Thyroid gland (tissue), 4 donors: ENCODE data around the gene SUCNR1. TPM values are rescaled to one million over a fixed set of nuclear protein-coding genes. Genes with fewer than 3 reads are reported as not detected.

Experiments
- DNase-seq, 2 donors: peaks; one replicate each; pipeline ENCODE4 v3.0.0-alpha.2; 2019
- H3K27ac ChIP-seq, 3 donors: fragments of 200-600 bp; sonication (generic); 1 replicate in 2 of 3; 2 replicates in 1 of 3; pipeline ENCODE4 v1.5.1; 2016 to 2019; ENCODE audit warnings: mild to moderate bottlenecking in 1 of 3, moderate library complexity in 1 of 3
- H3K27me3 ChIP-seq: fragments of 200-600 bp; sonication (generic); one replicate; pipeline ENCODE4 v1.5.1; 2019
- H3K36me3 ChIP-seq, 2 donors: fragments of 200-600 bp; sonication (generic); one replicate each; pipeline ENCODE4 v1.5.1; 2016 to 2019
- H3K4me1 ChIP-seq, 2 donors: fragments of 200-600 bp; sonication (generic); one replicate each; pipeline ENCODE4 v1.5.1; 2017 to 2019
- H3K4me3 ChIP-seq, 3 donors: fragments of 200-600 bp; sonication (generic); replicated peaks in 1 of 3; 1 replicate in 2 of 3; 2 replicates in 1 of 3; pipeline ENCODE4 v1.5.1; 2016; ENCODE audit warnings: mild to moderate bottlenecking in 1 of 3
- H3K9me3 ChIP-seq: fragments of 200-600 bp; sonication (generic); one replicate; pipeline ENCODE4 v1.5.1; 2017
- CTCF ChIP-seq, 6 experiments: fragments of 200-600 bp in 3 of 6; fragments of 450-650 bp in 3 of 6; sonication (generic) in 3 of 6; IDR thresholded peaks; one replicate each; pipeline ENCODE4 v1.5.1; 2016 to 2019; ENCODE audit warnings: antibody characterized with exemption in 6 of 6, mild to moderate bottlenecking in 2 of 6, inconsistent platforms in 1 of 6, moderate library complexity in 1 of 6
- POLR2A ChIP-seq, 2 donors: fragments of 450-650 bp; IDR thresholded peaks; one replicate each; pipeline ENCODE4 v1.6.1; 2017; ENCODE audit warnings: antibody characterized with exemption in 2 of 2, mild to moderate bottlenecking in 2 of 2, moderate library complexity in 1 of 2
- WGBS, 2 donors: methylation state at CpG; one replicate each; pipeline ENCODE4 v1.1.5; 2017; 5-methylcytosine and 5-hydroxymethylcytosine counted together
- intact Hi-C: fragments of 100-400 bp; cut with DNase I; formaldehyde crosslinking; loops from one replicate; pipeline ENCODE4 v1.15.1; 2023
- total RNA-seq, 4 donors: library from RNA; depleted of rRNA; stranded (reverse); fragments of >200 nt; gene quantifications; one replicate each; pipeline ENCODE4 v1.2.3, GENCODE V29; 2016

Gene SUCNR1
- total RNA-seq, 4 donors from 2014 or later = 9.0 to 12.4 (median 10.4) TPM

- H3K27me3 ChIP-seq = no peaks in the 10 kb centered on the region
- H3K4me1 ChIP-seq = no peaks in the 10 kb centered on the region
- H3K9me3 ChIP-seq = no peaks in the 10 kb centered on the region
- no peaks in the 10 kb centered on the region for H3K36me3 ChIP-seq
- TF ChIP-seq CTCF (IDR thresholded peaks at IDR 0.05) = no peak
- TF ChIP-seq POLR2A (IDR thresholded peaks at IDR 0.05) = no peak
- H3K4me3 ChIP-seq = no peak overlapping the region
- H3K27ac ChIP-seq = no peak overlapping the region
- intact Hi-C loops = no loop called here
- DNase-seq = no peak
- 47 to 68% methylated on average over 1 of the region's 1 CpG for WGBS, 2 donors
Measured at GRCh38 chr3:151912028-151912427, 38.6 kb downstream of the SUCNR1 start.

- no peak for DNase-seq
- intact Hi-C loops = no loop called here
- TF ChIP-seq CTCF (IDR thresholded peaks at IDR 0.05) (no peak), POLR2A (IDR thresholded peaks at IDR 0.05) (no peak)
- no peaks in the 10 kb centered on the region for H3K36me3 ChIP-seq
- no peak overlapping the region for H3K4me3 ChIP-seq
- no peaks in the 10 kb centered on the region for H3K4me1 ChIP-seq
- no peak overlapping the region for H3K27ac ChIP-seq
- no peaks in the 10 kb centered on the region for H3K27me3 ChIP-seq
- no peaks in the 10 kb centered on the region for H3K9me3 ChIP-seq
Measured at GRCh38 chr3:151916781-151917180, 43.3 kb downstream of the SUCNR1 start.

- Histone ChIP-seq H3K27ac (no peak overlapping the region), H3K4me3 (no peak overlapping the region), H3K4me1 (no peaks in the 10 kb centered on the region), H3K9me3 (no peaks in the 10 kb centered on the region), H3K36me3 (no peaks in the 10 kb centered on the region), H3K27me3 (no peaks in the 10 kb centered on the region)
- TF ChIP-seq CTCF (IDR thresholded peaks at IDR 0.05) (peak in 4 of 6 experiments; percentile 6 to 44 (median 40)), POLR2A (IDR thresholded peaks at IDR 0.05) (no peak)
- intact Hi-C loops = no loop called here
- no peak for DNase-seq
- 60% methylated on average over 5 of the region's 5 CpGs for WGBS, 2 donors
Measured at GRCh38 chr3:151918253-151919029, 45.0 kb downstream of the SUCNR1 start.

GRCh38 chr3:151919030-151919328 is 45.5 kb downstream of the SUCNR1 start:
- no peak overlapping the region for H3K27ac ChIP-seq
- intact Hi-C loops = no loop called here

GRCh38 chr3:151919446-151919845 is 46.0 kb downstream of the SUCNR1 start:
- WGBS, 2 donors = 82 to 83% methylated on average over 3 of the region's 3 CpGs
- H3K9me3 ChIP-seq = no peaks in the 10 kb centered on the region
- no peak overlapping the region for H3K4me3 ChIP-seq
- H3K36me3 ChIP-seq = no peaks in the 10 kb centered on the region
- H3K27ac ChIP-seq = no peak overlapping the region
- TF ChIP-seq CTCF (IDR thresholded peaks at IDR 0.05) = no peak
- no peak for TF ChIP-seq POLR2A (IDR thresholded peaks at IDR 0.05)
- no peak for DNase-seq
- H3K4me1 ChIP-seq = no peaks in the 10 kb centered on the region
- no peaks in the 10 kb centered on the region for H3K27me3 ChIP-seq
- intact Hi-C loops = no loop called here

More at GRCh38 chr3:151919030-151919328, 45.5 kb downstream of the SUCNR1 start:
- no peak overlapping the region for H3K4me3 ChIP-seq
- H3K36me3 ChIP-seq = no peaks in the 10 kb centered on the region
- H3K9me3 ChIP-seq = no peaks in the 10 kb centered on the region
- H3K27me3 ChIP-seq = no peaks in the 10 kb centered on the region
- DNase-seq = no peak
- TF ChIP-seq POLR2A (IDR thresholded peaks at IDR 0.05) = no peak
- H3K4me1 ChIP-seq = no peaks in the 10 kb centered on the region
- 89 to 95% methylated on average over 2 of the region's 2 CpGs for WGBS, 2 donors
